ENCODE results near the gene TSHZ2. TPM values are rescaled to one million over a fixed set of nuclear protein-coding genes. Genes with fewer than 3 reads are reported as not detected.

Gene TSHZ2
- total RNA-seq, 1 experiment from 2014 or later, result 0.07 TPM

DNA sequence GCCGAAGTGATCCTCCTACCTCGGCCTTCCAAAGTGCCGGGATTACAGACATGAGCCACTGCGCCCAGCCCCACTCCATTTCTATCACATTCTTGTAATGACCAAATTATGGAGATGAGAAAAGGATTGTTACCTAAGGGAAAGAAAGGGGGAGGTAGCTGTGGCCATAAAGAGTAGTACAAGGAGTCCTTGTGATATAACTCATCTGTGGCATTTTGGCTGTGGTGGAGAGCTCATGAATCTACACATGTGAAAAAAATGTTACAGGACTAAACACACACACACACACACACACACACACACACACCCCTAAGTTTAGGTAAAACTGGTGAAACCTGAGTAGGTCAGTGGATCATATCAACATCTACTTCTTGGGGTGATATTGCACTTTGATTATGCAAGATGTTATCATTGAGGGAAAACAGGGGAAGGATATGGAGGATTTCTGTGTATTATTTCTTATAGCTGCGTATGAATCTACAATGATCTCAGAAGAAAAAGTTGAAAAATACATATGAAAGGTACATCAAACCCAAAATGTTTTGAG, 251.5 kb downstream of the TSHZ2 start:
- H3K27ac Mint-ChIP-seq, result no peak overlapping the region; a peak in 1 of 7 replicates
- Histone ChIP-seq H3K9me3 (ENCODE audit: control insufficient read depth, low read depth, low read length) (no peaks in the 10 kb centered on the region), H3K18ac (ENCODE audit: insufficient read length, low read depth, low read length) (no peak overlapping the region), H2BK20ac (ENCODE audit: low read depth, low read length, poor library complexity, severe bottlenecking) (no peak overlapping the region), H4K91ac (ENCODE audit: insufficient read length, low read depth, low read length) (no peak overlapping the region), H3K79me1 (ENCODE audit: insufficient read depth, low read depth, low read length, poor library complexity, severe bottlenecking) (no peaks in the 10 kb centered on the region), H3K27me3 (ENCODE audit: insufficient read depth, low read length) (no peaks in the 10 kb centered on the region), H3K23me2 (ENCODE audit: insufficient read length, low read depth, low read length, poor library complexity, severe bottlenecking) (no peaks in the 10 kb centered on the region), H3K23ac (ENCODE audit: insufficient read length, low read depth, low read length) (no peak overlapping the region), H3K14ac (ENCODE audit: insufficient read depth, low read length) (no peak overlapping the region), H4K8ac (replicated peaks; ENCODE audit: insufficient read length, low read depth, low read length) (no peak overlapping the region), H2BK5ac (ENCODE audit: insufficient read length, low read length) (no peak overlapping the region), H2BK12ac (ENCODE audit: insufficient read length, low read depth, low read length) (no peak overlapping the region), H4K20me1 (ENCODE audit: control insufficient read depth, insufficient read depth, insufficient read length) (no peaks in the 10 kb centered on the region), H3T11ph (ENCODE audit: low read length) (no peak overlapping the region), H4K5ac (ENCODE audit: insufficient read length, low read depth, low read length) (no peak overlapping the region), H2BK120ac (ENCODE audit: low read depth, low read length, poor library complexity, severe bottlenecking) (no peak overlapping the region), H3K79me2 (ENCODE audit: insufficient read depth, low read length) (no peaks in the 10 kb centered on the region), H3K4me1 (ENCODE audit: insufficient read depth, low read length) (peaks cover 2% of the 10 kb centered on the region; the same call in 1 of the 2 replicates), H2BK15ac (ENCODE audit: low read depth, low read length) (no peak overlapping the region), H3K9ac (ENCODE audit: extremely low read depth, insufficient read length, low read length) (no peak overlapping the region), H2AFZ (ENCODE audit: low read length) (no peak overlapping the region), H3K4ac (ENCODE audit: low read depth, low read length) (no peak overlapping the region), H2AK5ac (ENCODE audit: insufficient read length, low read length) (no peak overlapping the region), H3K56ac (ENCODE audit: insufficient read length, low read depth, low read length) (no peak overlapping the region), H3K4me2 (ENCODE audit: insufficient read depth, insufficient read length, low read length) (no peak overlapping the region), H3K27ac (ENCODE audit: insufficient read length, low read depth, low read length) (no peak overlapping the region)
- peaks cover 13 to 20% (median 20%) of the 10 kb centered on the region in 3 experiments for H3K36me3 Mint-ChIP-seq (ENCODE audit: insufficient read depth in 1 of 3, low read depth in 3 of 3)
- H3K4me1 Mint-ChIP-seq, result peaks cover 21 to 27% of the 10 kb centered on the region in 2 experiments
- TF ChIP-seq, protein P1, sequence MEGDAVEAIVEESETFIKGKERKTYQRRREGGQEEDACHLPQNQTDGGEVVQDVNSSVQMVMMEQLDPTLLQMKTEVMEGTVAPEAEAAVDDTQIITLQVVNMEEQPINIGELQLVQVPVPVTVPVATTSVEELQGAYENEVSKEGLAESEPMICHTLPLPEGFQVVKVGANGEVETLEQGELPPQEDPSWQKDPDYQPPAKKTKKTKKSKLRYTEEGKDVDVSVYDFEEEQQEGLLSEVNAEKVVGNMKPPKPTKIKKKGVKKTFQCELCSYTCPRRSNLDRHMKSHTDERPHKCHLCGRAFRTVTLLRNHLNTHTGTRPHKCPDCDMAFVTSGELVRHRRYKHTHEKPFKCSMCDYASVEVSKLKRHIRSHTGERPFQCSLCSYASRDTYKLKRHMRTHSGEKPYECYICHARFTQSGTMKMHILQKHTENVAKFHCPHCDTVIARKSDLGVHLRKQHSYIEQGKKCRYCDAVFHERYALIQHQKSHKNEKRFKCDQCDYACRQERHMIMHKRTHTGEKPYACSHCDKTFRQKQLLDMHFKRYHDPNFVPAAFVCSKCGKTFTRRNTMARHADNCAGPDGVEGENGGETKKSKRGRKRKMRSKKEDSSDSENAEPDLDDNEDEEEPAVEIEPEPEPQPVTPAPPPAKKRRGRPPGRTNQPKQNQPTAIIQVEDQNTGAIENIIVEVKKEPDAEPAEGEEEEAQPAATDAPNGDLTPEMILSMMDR (conservative IDR thresholded peaks at IDR 0.05), result no peak
- peaks cover 18 to 21% of the 10 kb centered on the region in 2 experiments for H3K9me3 Mint-ChIP-seq
- peaks cover 6% of the 10 kb centered on the region for H3K27me3 Mint-ChIP-seq (ENCODE audit: low read depth)
- no peak for DNase-seq
- no CpG with 5 or more reads among the region's 5 CpGs for WGBS (ENCODE audit: extremely low coverage, insufficient read length, low lambda C conversion rate)
- no peak overlapping the region for H3K4me3 Mint-ChIP-seq

All from H9 (cell line).